ENCODE measurements around the gene PCNX1.

Gene PCNX1

GRCh38 chr14:70889555-70889954, 17.7 kb upstream of the PCNX1 start:
- TF ChIP-seq, protein P1, sequence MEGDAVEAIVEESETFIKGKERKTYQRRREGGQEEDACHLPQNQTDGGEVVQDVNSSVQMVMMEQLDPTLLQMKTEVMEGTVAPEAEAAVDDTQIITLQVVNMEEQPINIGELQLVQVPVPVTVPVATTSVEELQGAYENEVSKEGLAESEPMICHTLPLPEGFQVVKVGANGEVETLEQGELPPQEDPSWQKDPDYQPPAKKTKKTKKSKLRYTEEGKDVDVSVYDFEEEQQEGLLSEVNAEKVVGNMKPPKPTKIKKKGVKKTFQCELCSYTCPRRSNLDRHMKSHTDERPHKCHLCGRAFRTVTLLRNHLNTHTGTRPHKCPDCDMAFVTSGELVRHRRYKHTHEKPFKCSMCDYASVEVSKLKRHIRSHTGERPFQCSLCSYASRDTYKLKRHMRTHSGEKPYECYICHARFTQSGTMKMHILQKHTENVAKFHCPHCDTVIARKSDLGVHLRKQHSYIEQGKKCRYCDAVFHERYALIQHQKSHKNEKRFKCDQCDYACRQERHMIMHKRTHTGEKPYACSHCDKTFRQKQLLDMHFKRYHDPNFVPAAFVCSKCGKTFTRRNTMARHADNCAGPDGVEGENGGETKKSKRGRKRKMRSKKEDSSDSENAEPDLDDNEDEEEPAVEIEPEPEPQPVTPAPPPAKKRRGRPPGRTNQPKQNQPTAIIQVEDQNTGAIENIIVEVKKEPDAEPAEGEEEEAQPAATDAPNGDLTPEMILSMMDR (IDR thresholded peaks at IDR 0.05; ENCODE audit: low read depth, low read length, missing control alignments): no peak
- DNase-seq (ENCODE audit: low read depth): no peak
- in situ Hi-C loops (cut with HindIII; ENCODE audit: low sequenced_read_pairs): no loop called here
- H3K4me3 ChIP-seq (ENCODE audit: low read depth, low read length): no peak overlapping the region

DNA sequence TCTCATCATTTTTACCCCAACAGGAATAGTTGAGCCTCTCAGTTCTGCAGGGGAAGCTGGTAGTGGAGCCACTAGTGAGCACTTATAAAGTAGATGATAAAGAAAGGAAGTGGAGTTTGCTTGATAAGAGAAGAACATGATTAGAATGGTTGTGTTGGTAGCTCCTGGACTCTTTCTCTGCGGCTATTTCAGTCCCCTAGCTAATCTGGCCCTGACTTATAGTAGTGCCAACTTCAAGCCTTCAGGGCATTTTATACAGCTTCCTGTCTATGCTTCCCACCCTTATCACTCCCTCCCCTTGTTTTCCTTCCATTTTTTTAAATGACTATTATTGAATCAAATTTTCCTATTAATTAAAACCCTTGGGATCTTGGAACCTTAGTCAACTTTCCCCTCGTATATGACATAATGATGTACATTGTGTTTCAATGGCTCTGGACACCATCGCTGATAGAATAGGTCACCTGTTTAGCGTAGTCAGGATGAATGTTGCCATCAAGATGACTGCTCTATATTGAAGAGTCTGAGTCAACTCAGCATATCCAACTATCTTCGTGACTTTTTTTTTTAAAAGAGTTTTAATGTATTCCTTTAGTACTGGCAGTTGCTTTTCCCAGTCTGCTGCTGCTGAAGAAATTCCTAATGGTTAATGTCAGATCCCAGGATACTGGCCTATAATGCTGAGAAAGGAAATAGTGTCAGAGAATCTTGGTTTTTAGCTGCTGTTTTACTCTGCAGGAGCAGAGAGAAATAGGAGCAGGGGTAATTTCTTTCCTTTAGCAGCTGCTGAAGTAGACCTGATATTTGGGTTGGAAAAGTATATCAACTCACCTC, 16.2 kb upstream of the PCNX1 start:
- TF ChIP-seq, protein P1 (IDR thresholded peaks at IDR 0.05; ENCODE audit: low read depth, low read length, missing control alignments): no peak
- in situ Hi-C loops (cut with HindIII; ENCODE audit: low sequenced_read_pairs): no loop called here
- no peak for DNase-seq (ENCODE audit: low read depth)
- no peak overlapping the region for H3K4me3 ChIP-seq (ENCODE audit: low read depth, low read length)

DNA sequence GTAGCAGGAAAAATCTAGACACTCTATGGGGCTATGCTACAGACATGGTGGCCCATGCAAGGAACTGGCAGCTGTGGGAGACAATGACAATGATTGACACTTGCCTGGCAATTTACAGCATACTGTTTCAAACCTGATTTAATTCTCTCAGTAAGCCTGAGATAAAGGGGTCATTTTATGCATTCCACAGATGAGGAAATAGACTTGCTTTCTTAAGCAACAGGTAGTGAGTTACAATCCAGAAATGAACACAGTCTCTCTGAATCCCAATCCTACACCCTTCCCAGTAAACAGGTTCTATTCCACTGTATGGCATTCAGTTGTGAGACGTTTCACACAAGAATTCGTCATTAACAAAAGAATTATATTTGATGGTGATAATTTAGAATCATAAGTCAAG, 15.5 kb upstream of the PCNX1 start:
- DNase-seq (ENCODE audit: low read depth): no peak
- in situ Hi-C loops (cut with HindIII; ENCODE audit: low sequenced_read_pairs): no loop called here
- TF ChIP-seq, protein P1 (IDR thresholded peaks at IDR 0.05; ENCODE audit: low read depth, low read length, missing control alignments): no peak

DNA sequence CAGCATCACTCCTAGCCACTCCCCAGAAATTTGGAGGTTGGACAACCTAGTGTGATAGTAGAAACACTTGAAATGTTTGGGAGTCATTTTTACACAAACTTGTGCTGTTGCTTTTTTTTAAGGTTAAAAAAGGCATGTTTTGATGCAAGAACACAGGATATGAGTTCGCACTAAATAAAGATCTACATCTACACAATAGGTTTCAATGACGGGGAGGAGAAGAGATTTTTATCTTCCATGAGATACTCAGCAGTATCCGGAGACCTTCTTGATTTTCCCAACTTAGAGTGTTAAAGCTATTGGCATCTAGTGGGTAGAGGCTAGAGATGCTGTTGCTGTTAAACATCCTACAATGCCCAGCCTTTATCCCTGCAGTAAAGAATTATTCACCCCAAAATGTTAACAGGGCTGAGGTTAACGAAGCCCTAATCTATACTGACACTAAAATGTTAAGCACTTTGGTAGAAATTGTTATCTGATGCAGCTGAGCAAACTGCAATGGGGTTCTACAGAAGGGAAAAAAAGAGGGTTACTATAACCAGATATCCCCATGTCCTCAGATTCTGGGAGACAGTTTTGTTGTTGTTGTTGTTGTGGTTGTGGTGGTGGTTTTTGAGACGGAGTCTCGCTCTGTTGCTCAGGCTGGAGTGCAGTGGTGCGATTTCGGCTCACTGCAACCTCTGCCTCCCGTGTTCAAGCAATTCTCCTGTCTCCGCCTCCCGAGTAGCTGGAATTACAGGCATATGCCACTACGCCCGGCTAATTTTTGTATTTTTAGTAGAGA, 14.0 kb upstream of the PCNX1 start:
- in situ Hi-C loops (cut with HindIII; ENCODE audit: low sequenced_read_pairs): no loop called here
- no peak for DNase-seq (ENCODE audit: low read depth)
- TF ChIP-seq, protein P1 (IDR thresholded peaks at IDR 0.05; ENCODE audit: low read depth, low read length, missing control alignments): no peak
- H3K4me3 ChIP-seq (ENCODE audit: low read depth, low read length): no peak overlapping the region

More for the DNA sequence above, 15.5 kb upstream of the PCNX1 start:
- H3K4me3 ChIP-seq (ENCODE audit: low read depth, low read length): no peak overlapping the region

DNA sequence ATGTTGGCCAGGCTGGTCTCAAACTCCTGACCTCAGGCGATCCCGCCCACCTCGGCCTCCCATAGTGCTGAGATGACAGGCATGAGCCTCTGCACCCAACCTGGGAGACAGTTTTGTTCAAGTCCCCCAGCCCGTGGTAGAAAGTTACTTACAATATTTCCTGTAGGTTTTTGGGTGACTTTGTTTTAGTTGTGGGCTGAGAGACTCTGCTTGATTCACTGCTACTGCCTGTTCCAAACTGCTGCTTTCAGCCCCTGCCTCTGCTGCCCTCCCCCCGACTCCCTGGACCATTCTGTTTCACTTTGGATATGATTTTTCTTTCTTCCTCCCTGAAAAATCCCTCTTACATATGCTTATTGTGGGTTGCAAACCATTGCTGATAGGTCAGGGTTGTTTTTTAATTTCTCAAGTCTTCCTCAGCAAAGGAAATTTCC, 13.4 kb upstream of the PCNX1 start:
- no peak overlapping the region for H3K4me3 ChIP-seq (ENCODE audit: low read depth, low read length)
- TF ChIP-seq, protein P1 (IDR thresholded peaks at IDR 0.05; ENCODE audit: low read depth, low read length, missing control alignments): no peak
- DNase-seq (ENCODE audit: low read depth): no peak
- in situ Hi-C loops (cut with HindIII; ENCODE audit: low sequenced_read_pairs): no loop called here

GRCh38 chr14:70894868-70895267, 12.4 kb upstream of the PCNX1 start:
- DNase-seq (ENCODE audit: low read depth): no peak

More at GRCh38 chr14:70894868-70895267, 12.4 kb upstream of the PCNX1 start:
- TF ChIP-seq, protein P1 (IDR thresholded peaks at IDR 0.05; ENCODE audit: low read depth, low read length, missing control alignments): no peak
- H3K4me3 ChIP-seq (ENCODE audit: low read depth, low read length): no peak overlapping the region
- in situ Hi-C loops (cut with HindIII; ENCODE audit: low sequenced_read_pairs): no loop called here
